Calu3 (cell line): ENCODE data around the gene SGSH. TPM values are rescaled to one million over a fixed set of nuclear protein-coding genes. Genes with fewer than 3 reads are reported as not detected.

Source experiments
- BruUV-seq: library from RNA; stranded (reverse); fragments of 400-500 nt; replicated peaks from 2 replicates; lab custom pipeline; 2021; lab: Mats Ljungman, UMichigan
- CTCF ChIA-PET: fragments of 300-600 bp; sonication (Branson Sonifier 250); formaldehyde crosslinking; loops from one replicate; lab custom pipeline; 2022; ENCODE audit warnings: antibody characterized with exemption; lab: Charles Lee
- DNase-seq: peaks from one replicate; pipeline ENCODE4 v3.0.0; 2022
- H3K27ac Mint-ChIP-seq: one replicate; pipeline ENCODE4 v1.8.0; 2022; ENCODE audit warnings: mixed read lengths; ENCODE audit not compliant: unreplicated experiment
- H3K27me3 Mint-ChIP-seq: one replicate; pipeline ENCODE4 v1.8.0; 2022; ENCODE audit warnings: mixed read lengths; ENCODE audit not compliant: unreplicated experiment
- H3K36me3 Mint-ChIP-seq: one replicate; pipeline ENCODE4 v1.8.0; 2022; ENCODE audit warnings: mild to moderate bottlenecking, moderate library complexity, mixed read lengths; ENCODE audit not compliant: insufficient read depth, unreplicated experiment
- H3K4me1 Mint-ChIP-seq: one replicate; pipeline ENCODE4 v1.8.0; 2022; ENCODE audit warnings: mild to moderate bottlenecking, low read depth, mixed read lengths; ENCODE audit not compliant: unreplicated experiment
- H3K4me3 Mint-ChIP-seq: one replicate; pipeline ENCODE4 v1.8.0; 2022; ENCODE audit warnings: mild to moderate bottlenecking, low read depth, moderate library complexity, mixed read lengths; ENCODE audit not compliant: unreplicated experiment
- H3K9me3 Mint-ChIP-seq: one replicate; pipeline ENCODE4 v1.8.0; 2022; ENCODE audit warnings: low read depth, mixed read lengths; ENCODE audit not compliant: unreplicated experiment
- CTCF ChIP-seq: fragments of 200-600 bp; IDR thresholded peaks from one replicate; pipeline ENCODE4 v1.8.0; 2022; ENCODE audit warnings: antibody characterized with exemption; ENCODE audit not compliant: unreplicated experiment
- intact Hi-C: fragments of 100-400 bp; cut with micrococcal nuclease; formaldehyde crosslinking; loops from one replicate; pipeline ENCODE4 v1.10.0; 2022; ENCODE audit not compliant: unreplicated experiment
- total RNA-seq: library from RNA; stranded (reverse); gene quantifications from 2 replicates; pipeline ENCODE4 v1.2.3, GENCODE V29; 2022

The SGSH gene
- total RNA-seq, 1 experiment from 2014 or later, result 32.2 TPM

- TSS peak; percentile 29 for BruUV-seq
- TF ChIP-seq CTCF, result no peak
- no peak for DNase-seq
- Mint-ChIP-seq H3K4me3 (peak overlapping the region; percentile 79), H3K36me3 (peaks cover 46% of the 10 kb centered on the region), H3K27ac (peak overlapping the region; percentile 88), H3K27me3 (no peaks in the 10 kb centered on the region), H3K9me3 (no peaks in the 10 kb centered on the region), H3K4me1 (peaks cover 10% of the 10 kb centered on the region)
- intact Hi-C loops, result no loop called here
- CTCF ChIA-PET, result no interaction called here
Measured at GRCh38 chr17:80265205-80266068, 45.3 kb upstream of the SGSH start.

- TF ChIP-seq CTCF, result no peak
- Mint-ChIP-seq H3K36me3 (peaks cover 52% of the 10 kb centered on the region), H3K4me1 (peaks cover 16% of the 10 kb centered on the region), H3K27me3 (no peaks in the 10 kb centered on the region), H3K27ac (peak overlapping the region; percentile 88), H3K9me3 (no peaks in the 10 kb centered on the region), H3K4me3 (peak overlapping the region; percentile 79)
- no peak for DNase-seq
- CTCF ChIA-PET, result interaction anchor here (1.7 kb wide), 1 partner anchor 163 kb away, joined by 11 read pairs; the partner anchor contains the start of gene GAA
- intact Hi-C loops, result no loop called here
- no TSS peak for BruUV-seq
Measured at GRCh38 chr17:80264205-80265075, 44.3 kb upstream of the SGSH start.

GRCh38 chr17:80263253-80264204, 43.4 kb upstream of the SGSH start:
- Mint-ChIP-seq H3K36me3 (peaks cover 53% of the 10 kb centered on the region), H3K27ac (peak overlapping the region; percentile 88), H3K4me3 (peak overlapping the region; percentile 79), H3K9me3 (no peaks in the 10 kb centered on the region), H3K4me1 (peaks cover 21% of the 10 kb centered on the region), H3K27me3 (no peaks in the 10 kb centered on the region)
- DNase-seq, result peak; percentile 90
- no peak for TF ChIP-seq CTCF
- BruUV-seq, result no TSS peak
- intact Hi-C loops, result no loop called here
- CTCF ChIA-PET, result interaction anchor here (0.5 to 1.7 kb wide), 3 partner anchors 22 to 442 kb away, joined by 3 to 11 read pairs (median 5); partner anchors contain the start of gene GAA
